Gastrocnemius medialis (tissue), 4 donors: Measurements from ENCODE around the gene DHFR.

Experiments used
- CTCF ChIP-seq, 5 experiments: fragments of 450-650 bp in 3 of 5; fragments of 200-600 bp in 2 of 5; sonication (generic) in 2 of 5; IDR thresholded peaks in 4 of 5; conservative IDR thresholded peaks in 1 of 5; 1 replicate in 4 of 5; 2 replicates in 1 of 5; pipeline ENCODE4 v1.5.1; 2016 to 2019; ENCODE audit warnings: antibody characterized with exemption in 5 of 5, mild to moderate bottlenecking in 3 of 5, moderate library complexity in 3 of 5
- POLR2A ChIP-seq, 2 donors: fragments of 450-650 bp; IDR thresholded peaks; one replicate each; pipeline ENCODE4 v1.6.1; 2017; ENCODE audit warnings: antibody characterized with exemption in 2 of 2, mild to moderate bottlenecking in 2 of 2, moderate library complexity in 2 of 2

GRCh38 chr5:80641353-80641752, 13.4 kb downstream of the DHFR start:
- no peak for TF ChIP-seq CTCF (IDR thresholded peaks at IDR 0.05 in 4 of 5, conservative IDR thresholded peaks at IDR 0.05 in 1 of 5)
- TF ChIP-seq POLR2A (IDR thresholded peaks at IDR 0.05), result no peak
